CD4-positive, alpha-beta T cell (primary cell): ENCODE results near the gene TRAIP. TPM values are rescaled to one million over a fixed set of nuclear protein-coding genes. Genes with fewer than 3 reads are reported as not detected.
"Not testable (repeated sequence)": the region's sequence is repeated elsewhere in the genome, so short reads cannot be mapped to it uniquely, and the experiment has no call there.

Experiments
- ATAC-seq: fragments of 200-7000 bp; cut with Tn5 transposase; one replicate; pipeline ENCODE4 v1.10.0; 2022; ENCODE audit warnings: mild to moderate bottlenecking; ENCODE audit not compliant: poor library complexity
- CTCF ChIA-PET: fragments of 350-600 bp; sonication (Branson Sonifier 250); formaldehyde crosslinking; loops from one replicate; lab custom pipeline; 2021; ENCODE audit warnings: antibody characterized with exemption, inconsistent platforms; lab: Charles Lee
- POLR2A ChIA-PET: fragments of 350-600 bp; sonication (Branson Sonifier 250); formaldehyde crosslinking; loops from one replicate; lab custom pipeline; 2021; ENCODE audit warnings: antibody characterized with exemption, inconsistent platforms; lab: Charles Lee
- DNase-seq, 14 experiments: peaks; one replicate each; pipeline ENCODE4 v3.0.0-alpha.2; 2013 to 2020; ENCODE audit warnings: mixed read lengths in 2 of 14
- H3K27ac ChIP-seq, 2 donors: one replicate each; pipeline versions ENCODE4 v1.5.1 to v1.7.0; 2013; ENCODE audit warnings: low read length in 2 of 2, low read depth in 1 of 2, mild to moderate bottlenecking in 1 of 2
- H3K27me3 ChIP-seq, 2 experiments: 1 replicate in 1 of 2; 2 replicates in 1 of 2; pipeline versions ENCODE4 v1.6.1 to v1.7.0; 2013; ENCODE audit warnings: low read length in 2 of 2, control low read depth in 1 of 2, mild to moderate bottlenecking in 1 of 2, moderate library complexity in 1 of 2; ENCODE audit not compliant: insufficient read depth in 2 of 2, control insufficient read depth in 1 of 2
- H3K36me3 ChIP-seq: one replicate; pipeline ENCODE4 v1.6.1; 2013; ENCODE audit warnings: low read length, control low read depth; ENCODE audit not compliant: insufficient read depth
- H3K4me1 ChIP-seq: one replicate; pipeline ENCODE4 v1.6.1; 2013; ENCODE audit warnings: low read length, control low read depth; ENCODE audit not compliant: insufficient read depth
- H3K4me3 ChIP-seq: one replicate; pipeline ENCODE4 v1.5.1; 2013; ENCODE audit warnings: mild to moderate bottlenecking, low read length, moderate library complexity
- H3K9me3 ChIP-seq, 2 experiments: 1 replicate in 1 of 2; 2 replicates in 1 of 2; pipeline versions ENCODE4 v1.6.1 to v1.7.0; 2013; ENCODE audit warnings: low read length in 2 of 2, mild to moderate bottlenecking in 2 of 2, control low read depth in 1 of 2, moderate library complexity in 1 of 2; ENCODE audit not compliant: control insufficient read depth in 1 of 2, insufficient read depth in 1 of 2
- H3K27ac Mint-ChIP-seq: one replicate; pipeline ENCODE4 v1.8.0; 2020; ENCODE audit warnings: mixed read lengths
- H3K27me3 Mint-ChIP-seq: one replicate; pipeline ENCODE4 v1.8.0; 2021; ENCODE audit warnings: mixed read lengths
- H3K36me3 Mint-ChIP-seq: one replicate; pipeline ENCODE4 v1.8.0; 2021; ENCODE audit warnings: low read depth, mixed read lengths
- H3K4me1 Mint-ChIP-seq: one replicate; pipeline ENCODE4 v1.8.0; 2021; ENCODE audit warnings: low read depth, mixed read lengths
- H3K4me3 Mint-ChIP-seq: one replicate; pipeline ENCODE4 v1.8.0; 2020; ENCODE audit warnings: mild to moderate bottlenecking, mixed read lengths
- H3K9me3 Mint-ChIP-seq: one replicate; pipeline ENCODE4 v1.8.0; 2020; ENCODE audit warnings: mixed read lengths
- CTCF ChIP-seq: fragments of 200-600 bp; IDR thresholded peaks from one replicate; pipeline ENCODE4 v1.8.0; 2022; ENCODE audit warnings: antibody characterized with exemption, mild to moderate bottlenecking
- intact Hi-C, 2 experiments: fragments of 100-400 bp; cut with DNase I in 1 of 2; cut with micrococcal nuclease in 1 of 2; formaldehyde crosslinking; loops; one replicate each; pipeline versions ENCODE4 v1.15.1 to v1.9.0; 2023 to 2025; cut with DNase I, micrococcal nuclease
- total RNA-seq, 174 experiments: library from RNA in 2 of 174; stranded (reverse) in 2 of 174; gene quantifications; one replicate each; pipeline ENCODE4 v1.2.3 and lab custom pipeline; 2021 to 2026

The TRAIP gene
- total RNA-seq, 2 experiments from 2014 or later: 2.4 TPM

- peak overlapping the region; percentile 70 for H3K4me3 Mint-ChIP-seq
Observed at GRCh38 chr3:49781415-49782199, 74.8 kb downstream of the TRAIP start.

GRCh38 chr3:49780975-49781365, 75.4 kb downstream of the TRAIP start:
- H3K9me3 Mint-ChIP-seq, H3K4me3 ChIP-seq, ATAC-seq, H3K9me3 ChIP-seq, H3K4me3 Mint-ChIP-seq, H3K27me3 ChIP-seq, H3K27me3 Mint-ChIP-seq, H3K27ac ChIP-seq, CTCF ChIA-PET, POLR2A ChIA-PET, intact Hi-C loops: not testable (repeated sequence)
- peaks cover 53% of the 10 kb centered on the region for H3K4me1 Mint-ChIP-seq
- peak in 1 of 14 experiments; percentile 2 for DNase-seq
- peak overlapping the region; percentile 3 for H3K27ac Mint-ChIP-seq
- peaks cover 28% of the 10 kb centered on the region for H3K36me3 ChIP-seq
- peaks cover 60% of the 10 kb centered on the region for H3K4me1 ChIP-seq
- H3K36me3 Mint-ChIP-seq: peaks cover 51% of the 10 kb centered on the region

More at GRCh38 chr3:49781415-49782199, 74.8 kb downstream of the TRAIP start:
- no peaks in the 10 kb centered on the region for H3K9me3 Mint-ChIP-seq
- Histone ChIP-seq H3K36me3 (peaks cover 26% of the 10 kb centered on the region), H3K27ac (no peak overlapping the region), H3K4me1 (peaks cover 61% of the 10 kb centered on the region), H3K9me3 (no peaks in the 10 kb centered on the region), H3K27me3 (no peaks in the 10 kb centered on the region), H3K4me3 (no peak overlapping the region)
- DNase-seq: peak in 1 of 14 experiments; percentile 14
- POLR2A ChIA-PET: no interaction called here
- peaks cover 54% of the 10 kb centered on the region for H3K4me1 Mint-ChIP-seq
- CTCF ChIA-PET: no interaction called here
- intact Hi-C loops: no loop called here
- TF ChIP-seq CTCF: no peak
- ATAC-seq: no peak
- no peaks in the 10 kb centered on the region for H3K27me3 Mint-ChIP-seq
- peaks cover 53% of the 10 kb centered on the region for H3K36me3 Mint-ChIP-seq
- H3K27ac Mint-ChIP-seq: no peak overlapping the region

GRCh38 chr3:49780080-49780974, 76.0 kb downstream of the TRAIP start:
- peak overlapping the region; percentile 3 for H3K27ac Mint-ChIP-seq
- CTCF ChIA-PET: interaction anchor here (1.5 kb wide), 1 partner anchor 22 kb away, joined by 4 read pairs; the partner anchor contains the start of gene INKA1
- intact Hi-C loops: no loop called here
- POLR2A ChIA-PET: interaction anchor here (0.6 kb wide), 1 partner anchor 56 kb away, joined by 3 read pairs; the partner anchor contains the start of gene GMPPB
- Histone ChIP-seq H3K27me3 (no peaks in the 10 kb centered on the region), H3K9me3 (no peaks in the 10 kb centered on the region), H3K27ac (no peak overlapping the region), H3K36me3 (peaks cover 28% of the 10 kb centered on the region), H3K4me1 (peaks cover 54% of the 10 kb centered on the region), H3K4me3 (no peak overlapping the region)
- peaks cover 54% of the 10 kb centered on the region for H3K4me1 Mint-ChIP-seq
- H3K4me3 Mint-ChIP-seq: no peak overlapping the region
- TF ChIP-seq CTCF: no peak
- peaks cover 52% of the 10 kb centered on the region for H3K36me3 Mint-ChIP-seq
- no peaks in the 10 kb centered on the region for H3K27me3 Mint-ChIP-seq
- ATAC-seq (no peak), DNase-seq (no peak)
- no peaks in the 10 kb centered on the region for H3K9me3 Mint-ChIP-seq
